ENCODE measurements around the gene CACNG1.

GRCh38 chr17:67050066-67050465 is 5.7 kb downstream of the CACNG1 start:
- TF ChIP-seq EZH2 (IDR thresholded peaks at IDR 0.05; ENCODE audit: low read length, missing control alignments) (no peak), CTCF (conservative IDR thresholded peaks at IDR 0.05 in 1 of 2, IDR thresholded peaks at IDR 0.05 in 1 of 2; ENCODE audit: low read depth in 1 of 2, low read length in 2 of 2) (no peak)

Data from fibroblast of lung (primary cell).